HAP-1 (cell line): ENCODE measurements around the gene NFE2.

ENCODE experiments used
- DNase-seq, 2 experiments: peaks; one replicate each; pipeline ENCODE4 v3.0.0-alpha.2; 2016 to 2020; ENCODE audit warnings: low spot score in 2 of 2
- H3K27me3 ChIP-seq: fragments of 250-450 bp; sonication (Bioruptor Pico); 2 replicates; pipeline ENCODE4 v1.5.1; 2020; ENCODE audit warnings: low read depth, mild to moderate bottlenecking, moderate library complexity
- H3K36me3 ChIP-seq: fragments of 250-450 bp; sonication (Bioruptor Pico); replicated peaks from 2 replicates; pipeline ENCODE4 v1.5.1; 2020; ENCODE audit warnings: mild to moderate bottlenecking
- H3K4me1 ChIP-seq: fragments of 250-450 bp; sonication (Bioruptor Pico); 2 replicates; pipeline ENCODE4 v1.5.1; 2020; ENCODE audit warnings: mild to moderate bottlenecking
- H3K4me3 ChIP-seq: fragments of 250-450 bp; sonication (Bioruptor Pico); 2 replicates; pipeline ENCODE4 v1.5.1; 2020; ENCODE audit warnings: mild to moderate bottlenecking, moderate library complexity
- H3K9me3 ChIP-seq: fragments of 250-450 bp; sonication (Bioruptor Pico); 2 replicates; pipeline ENCODE4 v1.5.1; 2020; ENCODE audit warnings: mild to moderate bottlenecking, moderate library complexity
- in situ Hi-C: fragments of 300-500 bp; cut with MboI; formaldehyde crosslinking; loops from 3 replicates; pipeline ENCODE4 v1.14.3; 2020; ENCODE audit warnings: low sequenced_read_pairs, inconsistent platforms, mixed read lengths

NFE2 gene

DNA sequence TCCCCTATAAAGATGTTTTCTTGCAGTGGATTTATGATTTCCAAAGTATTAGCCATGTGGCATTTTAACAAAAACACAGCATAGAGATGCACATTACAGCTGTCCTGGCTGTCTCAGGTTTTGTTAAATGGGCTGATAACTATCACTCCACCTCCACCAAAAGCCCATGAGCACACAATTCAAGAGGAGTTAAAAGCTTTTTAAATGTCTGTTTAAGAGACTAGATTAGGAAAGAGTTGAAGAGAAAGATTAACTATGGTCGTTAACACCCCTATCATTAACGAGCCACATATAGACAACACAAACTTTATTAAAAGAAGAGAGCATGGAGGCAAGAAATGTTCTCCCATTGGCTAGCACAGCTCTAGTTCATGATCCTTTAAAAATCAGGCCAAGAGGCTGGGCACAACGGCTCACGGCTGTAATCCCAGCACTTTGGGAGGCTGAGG, 35.4 kb downstream of the NFE2 start:
- Histone ChIP-seq H3K4me3 (no peak overlapping the region), H3K27me3 (no peaks in the 10 kb centered on the region), H3K9me3 (no peaks in the 10 kb centered on the region), H3K4me1 (peaks cover 48% of the 10 kb centered on the region), H3K36me3 (peaks cover 6% of the 10 kb centered on the region; the same call in 1 of the 2 replicates)
- DNase-seq: no peak
- in situ Hi-C loops: no loop called here

DNA sequence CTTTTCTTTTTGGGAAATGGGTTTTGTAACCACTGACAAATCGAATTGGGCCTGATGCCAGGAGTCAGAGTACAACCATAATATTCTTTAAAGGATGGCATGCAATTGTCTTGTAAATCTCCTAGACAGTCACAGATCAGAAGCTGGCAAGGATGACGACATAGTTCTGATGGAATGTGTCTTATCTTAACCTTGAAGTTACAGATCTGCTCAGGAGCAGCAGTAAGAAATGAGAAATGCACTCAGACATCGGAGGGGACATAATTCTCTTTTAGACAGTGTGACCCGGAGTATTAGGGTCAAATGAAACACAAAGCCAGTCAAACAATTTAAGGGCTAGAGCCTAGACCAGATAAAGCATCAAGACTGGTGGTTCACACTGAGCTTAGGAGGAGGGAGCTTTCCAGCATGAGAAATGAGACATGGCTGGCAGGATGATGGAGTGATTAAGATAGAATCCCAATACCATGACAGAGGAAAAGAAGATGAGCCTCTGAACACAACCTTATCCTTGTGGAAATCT, 38.4 kb downstream of the NFE2 start:
- Histone ChIP-seq H3K36me3 (peaks cover 6% of the 10 kb centered on the region), H3K4me3 (no peak overlapping the region), H3K9me3 (no peaks in the 10 kb centered on the region), H3K27me3 (no peaks in the 10 kb centered on the region), H3K4me1 (peaks cover 60% of the 10 kb centered on the region)
- peak; percentile 52 to 57 for DNase-seq
- in situ Hi-C loops: no loop called here

GRCh38 chr12:54261815-54262402, 38.9 kb downstream of the NFE2 start:
- DNase-seq: no peak
- H3K4me3 ChIP-seq: no peak overlapping the region

DNA sequence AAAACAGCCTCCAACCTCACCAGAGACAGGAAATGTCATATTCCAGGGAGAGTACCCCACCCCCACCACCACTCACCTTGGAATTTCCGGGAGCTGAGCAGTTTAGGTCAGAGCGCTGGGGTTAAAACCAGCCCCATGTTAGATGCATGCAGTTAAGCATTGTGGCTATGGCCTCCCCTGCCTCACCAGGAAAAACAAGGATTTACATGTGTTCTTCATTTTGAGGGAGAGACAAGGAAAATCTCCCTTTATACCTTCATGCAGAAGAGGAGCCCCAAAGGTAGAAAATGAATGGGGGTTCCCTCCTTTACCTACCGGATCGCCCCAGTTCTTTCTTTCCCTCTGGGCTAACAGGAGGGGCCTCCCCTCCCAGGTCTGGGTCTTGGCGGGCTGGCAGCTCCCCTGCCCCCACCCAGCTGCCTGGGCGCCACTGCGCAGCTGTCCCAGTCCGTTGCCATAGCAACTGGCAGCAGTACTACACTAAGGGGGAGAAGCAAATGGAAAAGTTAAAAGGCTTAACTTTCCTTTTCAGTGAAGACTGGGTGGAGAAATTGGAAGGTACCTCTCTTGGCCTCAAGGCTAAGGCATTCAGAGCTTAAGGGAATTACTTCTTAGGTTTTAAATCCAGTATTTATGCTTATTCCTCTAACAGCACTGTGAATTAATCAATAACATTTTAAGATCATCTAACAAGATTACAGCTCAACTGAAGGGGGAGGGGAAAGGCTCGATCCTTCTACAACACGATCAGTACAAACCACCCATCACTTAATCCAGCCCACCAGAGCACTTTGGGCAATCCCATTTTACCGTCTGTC, 41.4 kb downstream of the NFE2 start:
- H3K9me3 ChIP-seq: no peaks in the 10 kb centered on the region
- no peaks in the 10 kb centered on the region for H3K27me3 ChIP-seq
- peaks cover 33% of the 10 kb centered on the region for H3K36me3 ChIP-seq
- in situ Hi-C loops: no loop called here
- peak; percentile 91 to 97 for DNase-seq
- peak overlapping the region; percentile 19 for H3K4me3 ChIP-seq
- peaks cover 43% of the 10 kb centered on the region for H3K4me1 ChIP-seq

More at GRCh38 chr12:54261815-54262402, 38.9 kb downstream of the NFE2 start:
- no peaks in the 10 kb centered on the region for H3K27me3 ChIP-seq
- peaks cover 11% of the 10 kb centered on the region for H3K36me3 ChIP-seq
- H3K9me3 ChIP-seq: no peaks in the 10 kb centered on the region
- H3K4me1 ChIP-seq: peaks cover 60% of the 10 kb centered on the region
- in situ Hi-C loops: no loop called here

GRCh38 chr12:54258201-54258681, 42.6 kb downstream of the NFE2 start:
- Histone ChIP-seq H3K9me3 (no peaks in the 10 kb centered on the region), H3K4me1 (peaks cover 41% of the 10 kb centered on the region), H3K36me3 (peaks cover 39% of the 10 kb centered on the region), H3K4me3 (peak overlapping the region; percentile 19; the same call in 1 of the 2 replicates), H3K27me3 (no peaks in the 10 kb centered on the region)
- in situ Hi-C loops: no loop called here
- no peak for DNase-seq

GRCh38 chr12:54257332-54257731, 43.5 kb downstream of the NFE2 start:
- H3K9me3 ChIP-seq: no peaks in the 10 kb centered on the region
- H3K36me3 ChIP-seq: peaks cover 42% of the 10 kb centered on the region
- no peak for DNase-seq
- in situ Hi-C loops: no loop called here
- H3K4me3 ChIP-seq: no peak overlapping the region
- no peaks in the 10 kb centered on the region for H3K27me3 ChIP-seq
- H3K4me1 ChIP-seq: peaks cover 32% of the 10 kb centered on the region

DNA sequence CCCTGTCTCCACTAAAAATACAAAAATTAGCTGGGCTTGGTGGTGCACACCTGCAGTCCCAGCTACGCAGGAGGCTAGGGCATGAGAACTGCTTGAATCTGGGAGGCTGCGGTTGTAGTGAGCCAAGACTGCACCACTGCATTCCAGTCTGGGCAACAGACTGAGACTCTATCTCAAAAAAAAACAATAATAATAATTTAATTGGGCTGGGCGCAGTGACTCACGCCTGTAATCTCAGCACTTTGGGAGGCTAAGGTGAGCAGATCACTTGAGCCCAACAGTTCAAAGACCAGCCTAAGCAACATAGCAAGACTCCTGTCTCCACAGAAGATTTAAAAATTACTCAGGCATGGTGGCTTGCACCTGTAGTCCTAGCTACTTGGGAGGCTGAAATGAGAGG, 47.6 kb downstream of the NFE2 start:
- Histone ChIP-seq H3K4me1 (peaks cover under 1% of the 10 kb centered on the region; the same call in 1 of the 2 replicates), H3K27me3 (no peaks in the 10 kb centered on the region), H3K9me3 (no peaks in the 10 kb centered on the region), H3K4me3 (no peak overlapping the region), H3K36me3 (peaks cover 64% of the 10 kb centered on the region)
- no peak for DNase-seq
- in situ Hi-C loops: no loop called here

DNA sequence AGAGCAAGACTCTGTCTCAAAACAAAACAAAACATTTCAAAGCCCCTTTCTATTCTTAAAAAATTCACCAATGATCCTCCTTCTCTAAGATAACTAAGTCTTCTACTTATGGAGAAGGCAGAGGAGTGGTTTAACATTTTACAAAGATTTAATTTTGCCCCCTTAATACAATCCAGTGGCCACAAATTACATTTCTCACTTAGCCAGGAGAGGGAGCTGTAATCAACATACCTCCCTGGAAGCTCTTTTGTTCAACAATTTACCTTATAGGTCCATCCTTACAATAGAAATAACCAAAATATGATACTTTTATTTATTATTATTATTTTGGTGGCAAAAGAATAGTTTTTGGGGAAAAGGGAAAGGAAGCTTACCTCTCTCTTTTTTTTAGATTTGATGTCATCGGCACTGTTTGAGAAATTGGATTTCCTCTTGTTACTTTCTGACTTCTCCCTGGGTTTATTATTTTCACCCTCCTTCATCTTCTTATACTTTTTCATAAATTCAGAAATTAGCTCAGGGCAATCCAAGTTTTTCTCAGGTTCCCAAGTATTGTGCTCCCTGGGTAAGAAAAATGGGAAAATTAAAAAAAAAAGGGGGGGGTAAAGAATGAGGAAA, 49.0 kb downstream of the NFE2 start:
- Histone ChIP-seq H3K9me3 (no peaks in the 10 kb centered on the region), H3K4me3 (no peak overlapping the region), H3K4me1 (no peaks in the 10 kb centered on the region), H3K36me3 (peaks cover 54% of the 10 kb centered on the region), H3K27me3 (no peaks in the 10 kb centered on the region)
- DNase-seq: peak; percentile 40 to 64
- in situ Hi-C loops: no loop called here

GRCh38 chr12:54249489-54249888, 51.3 kb downstream of the NFE2 start:
- Histone ChIP-seq H3K27me3 (no peaks in the 10 kb centered on the region), H3K4me1 (no peaks in the 10 kb centered on the region), H3K4me3 (no peak overlapping the region), H3K9me3 (no peaks in the 10 kb centered on the region), H3K36me3 (peaks cover 48% of the 10 kb centered on the region)
- DNase-seq: no peak
- in situ Hi-C loops: no loop called here

GRCh38 chr12:54246011-54246641, 54.7 kb downstream of the NFE2 start:
- Histone ChIP-seq H3K27me3 (no peaks in the 10 kb centered on the region), H3K9me3 (no peaks in the 10 kb centered on the region), H3K4me1 (no peaks in the 10 kb centered on the region), H3K4me3 (no peak overlapping the region), H3K36me3 (peaks cover 58% of the 10 kb centered on the region)
- no peak for DNase-seq
- in situ Hi-C loops: no loop called here
